ENCODE measurements around the gene EFCC1. TPM values are rescaled to one million over a fixed set of nuclear protein-coding genes. Genes with fewer than 3 reads are reported as not detected.

Gene EFCC1
- total RNA-seq, 1 donor from 2014 or later: 0.60 TPM

- no peak for TF ChIP-seq CTCF (IDR thresholded peaks at IDR 0.05; ENCODE audit: unreplicated experiment)
- Mint-ChIP-seq H3K9me3 (ENCODE audit: low read depth) (peaks cover 10% of the 10 kb centered on the region), H3K27ac (no peak overlapping the region), H3K36me3 (ENCODE audit: insufficient read depth) (peaks cover 5% of the 10 kb centered on the region), H3K4me1 (ENCODE audit: low read depth) (peaks cover 50% of the 10 kb centered on the region), H3K27me3 (peaks cover 4% of the 10 kb centered on the region), H3K4me3 (ENCODE audit: low read depth) (no peak overlapping the region)
- no peak for DNase-seq (ENCODE audit: low spot score, unreplicated experiment)
These were observed 51.6 kb downstream of the EFCC1 start for GRCh38 chr3:129052675-129053074.

GRCh38 chr3:129054605-129055104, 53.6 kb downstream of the EFCC1 start:
- Mint-ChIP-seq H3K27ac (peak overlapping the region; percentile 94), H3K4me3 (ENCODE audit: low read depth) (peak overlapping the region; percentile 12), H3K36me3 (ENCODE audit: insufficient read depth) (no peaks in the 10 kb centered on the region), H3K4me1 (ENCODE audit: low read depth) (peaks cover 57% of the 10 kb centered on the region), H3K27me3 (no peaks in the 10 kb centered on the region), H3K9me3 (ENCODE audit: low read depth) (no peaks in the 10 kb centered on the region)
- no peak for DNase-seq (ENCODE audit: low spot score, unreplicated experiment)
- no peak for TF ChIP-seq CTCF (IDR thresholded peaks at IDR 0.05; ENCODE audit: unreplicated experiment)

GRCh38 chr3:129056451-129057173, 55.5 kb downstream of the EFCC1 start:
- H3K4me1 Mint-ChIP-seq (ENCODE audit: low read depth): peaks cover 56% of the 10 kb centered on the region
- DNase-seq (ENCODE audit: low spot score, unreplicated experiment): no peak
- no peak overlapping the region for H3K27ac Mint-ChIP-seq
- no peaks in the 10 kb centered on the region for H3K27me3 Mint-ChIP-seq
- no peaks in the 10 kb centered on the region for H3K9me3 Mint-ChIP-seq (ENCODE audit: low read depth)
- no peak overlapping the region for H3K4me3 Mint-ChIP-seq (ENCODE audit: low read depth)
- no peaks in the 10 kb centered on the region for H3K36me3 Mint-ChIP-seq (ENCODE audit: insufficient read depth)
- TF ChIP-seq CTCF (IDR thresholded peaks at IDR 0.05; ENCODE audit: unreplicated experiment): no peak

GRCh38 chr3:129057249-129057648, 56.1 kb downstream of the EFCC1 start:
- no peaks in the 10 kb centered on the region for H3K27me3 Mint-ChIP-seq
- no peaks in the 10 kb centered on the region for H3K9me3 Mint-ChIP-seq (ENCODE audit: low read depth)
- DNase-seq (ENCODE audit: low spot score, unreplicated experiment): no peak
- no peak overlapping the region for H3K4me3 Mint-ChIP-seq (ENCODE audit: low read depth)
- peaks cover 49% of the 10 kb centered on the region for H3K4me1 Mint-ChIP-seq (ENCODE audit: low read depth)
- no peak overlapping the region for H3K27ac Mint-ChIP-seq
- no peaks in the 10 kb centered on the region for H3K36me3 Mint-ChIP-seq (ENCODE audit: insufficient read depth)
- TF ChIP-seq CTCF (IDR thresholded peaks at IDR 0.05; ENCODE audit: unreplicated experiment): no peak

GRCh38 chr3:129058441-129059200, 57.5 kb downstream of the EFCC1 start:
- Mint-ChIP-seq H3K27ac (peak overlapping the region; percentile 24), H3K9me3 (ENCODE audit: low read depth) (no peaks in the 10 kb centered on the region), H3K36me3 (ENCODE audit: insufficient read depth) (no peaks in the 10 kb centered on the region), H3K4me1 (ENCODE audit: low read depth) (peaks cover 42% of the 10 kb centered on the region), H3K27me3 (no peaks in the 10 kb centered on the region), H3K4me3 (ENCODE audit: low read depth) (no peak overlapping the region)
- no peak for TF ChIP-seq CTCF (IDR thresholded peaks at IDR 0.05; ENCODE audit: unreplicated experiment)
- DNase-seq (ENCODE audit: low spot score, unreplicated experiment): no peak

Measured in progenitor cell of endocrine pancreas (in vitro differentiated cells).